ENCODE measurements around the gene ADGRL3.
"Not testable (repeated sequence)": the region's sequence is repeated elsewhere in the genome, so short reads cannot be mapped to it uniquely, and the experiment has no call there.

The ADGRL3 gene

DNA sequence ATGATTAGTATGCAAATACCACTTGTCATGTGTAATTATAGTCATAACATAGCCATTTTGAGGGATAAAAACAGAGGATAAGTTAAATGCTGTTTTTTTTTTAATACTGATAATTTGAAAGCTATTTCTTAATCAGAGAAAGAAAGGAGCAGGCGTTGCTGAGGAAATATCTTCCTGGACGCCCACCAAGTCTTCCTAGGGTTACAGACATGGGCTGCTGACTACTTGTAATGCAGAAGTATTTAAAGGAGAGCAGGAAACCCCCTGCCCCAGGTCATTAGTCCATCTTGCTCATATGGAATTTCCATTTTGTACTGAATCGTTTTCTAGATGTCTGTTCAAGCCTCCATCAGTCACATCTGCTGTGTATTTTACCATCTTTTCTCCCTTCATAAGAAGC is 176.2 kb downstream of the ADGRL3 start:
- Histone ChIP-seq H3K9ac (ENCODE audit: low read length) (no peak overlapping the region), H3K4me3 (ENCODE audit: low read length) (no peak overlapping the region), H3K9me3 (ENCODE audit: control insufficient read depth, low read length) (no peaks in the 10 kb centered on the region), H3K4me1 (ENCODE audit: control insufficient read depth, insufficient read depth, low read length) (no peaks in the 10 kb centered on the region), H3K27me3 (ENCODE audit: control insufficient read depth, insufficient read depth, low read length) (no peaks in the 10 kb centered on the region), H3K36me3 (ENCODE audit: control insufficient read depth, insufficient read depth, low read length) (no peaks in the 10 kb centered on the region)

DNA sequence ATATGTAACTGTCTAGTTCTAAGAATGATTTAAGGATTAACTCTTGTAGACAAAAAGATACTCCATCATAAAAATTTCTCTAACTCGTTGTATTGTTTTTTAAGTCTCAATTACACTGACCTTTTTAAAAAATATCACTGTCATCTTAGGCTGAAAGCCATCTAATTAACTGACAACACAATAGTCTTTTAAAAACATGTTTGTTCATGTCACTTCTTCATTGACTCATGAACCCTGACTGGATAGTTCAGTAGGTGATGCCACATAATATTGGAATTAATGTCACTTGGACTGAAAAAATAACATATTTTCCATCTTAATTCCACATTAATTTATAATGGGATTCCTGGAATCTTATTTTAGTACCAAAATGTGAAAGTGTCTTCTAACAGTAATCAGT is 179.3 kb downstream of the ADGRL3 start:
- Histone ChIP-seq H3K27me3 (ENCODE audit: control insufficient read depth, insufficient read depth, low read length) (no peaks in the 10 kb centered on the region), H3K9me3 (ENCODE audit: control insufficient read depth, low read length) (no peaks in the 10 kb centered on the region), H3K4me3 (ENCODE audit: low read length) (no peak overlapping the region), H3K36me3 (ENCODE audit: control insufficient read depth, insufficient read depth, low read length) (no peaks in the 10 kb centered on the region), H3K4me1 (ENCODE audit: control insufficient read depth, insufficient read depth, low read length) (no peaks in the 10 kb centered on the region), H3K9ac (ENCODE audit: low read length) (no peak overlapping the region)

DNA sequence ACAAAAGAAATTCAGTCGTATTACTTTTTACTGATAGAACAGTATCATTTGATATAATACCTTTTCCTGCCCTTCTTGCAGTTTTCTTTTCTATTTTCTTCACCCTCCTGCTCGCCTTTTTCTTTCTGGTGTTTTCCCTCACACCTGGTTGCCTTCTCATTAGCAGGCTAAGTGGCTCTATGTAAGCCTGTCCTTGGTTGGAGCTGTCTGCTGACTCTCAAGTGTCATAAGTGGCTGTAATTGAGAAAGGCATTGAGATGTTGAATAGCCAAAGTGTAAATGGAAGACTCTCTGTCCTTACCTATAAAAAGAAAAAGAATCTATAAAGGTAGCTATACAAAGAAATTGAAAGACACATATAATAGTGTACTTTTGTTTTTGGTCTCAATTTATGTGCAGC is 180.7 kb downstream of the ADGRL3 start:
- Histone ChIP-seq H3K4me3 (ENCODE audit: low read length) (no peak overlapping the region), H3K36me3 (ENCODE audit: control insufficient read depth, insufficient read depth, low read length) (no peaks in the 10 kb centered on the region), H3K9ac (ENCODE audit: low read length) (no peak overlapping the region), H3K27me3 (ENCODE audit: control insufficient read depth, insufficient read depth, low read length) (no peaks in the 10 kb centered on the region), H3K4me1 (ENCODE audit: control insufficient read depth, insufficient read depth, low read length) (no peaks in the 10 kb centered on the region), H3K9me3 (ENCODE audit: control insufficient read depth, low read length) (no peaks in the 10 kb centered on the region)

DNA sequence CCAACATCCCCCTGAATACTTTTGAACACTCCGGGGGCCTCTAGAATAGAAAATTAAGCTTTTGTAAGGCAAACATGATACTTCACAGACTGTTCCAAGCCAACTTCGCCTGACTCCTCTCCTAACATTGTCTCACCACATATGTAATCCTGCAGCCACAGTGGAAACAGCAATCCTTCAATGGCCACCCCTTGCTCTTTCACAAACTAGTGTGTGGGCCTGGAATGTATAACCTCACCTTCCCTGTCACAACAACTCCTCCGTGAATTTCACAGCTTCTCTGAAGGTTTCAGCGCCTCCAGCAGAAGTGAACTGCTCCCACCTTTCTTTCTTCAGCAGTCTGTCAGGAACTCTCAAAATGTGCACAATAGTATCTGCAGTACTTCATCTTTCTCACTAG is 185.1 kb downstream of the ADGRL3 start:
- no peaks in the 10 kb centered on the region for H3K9me3 ChIP-seq (ENCODE audit: control insufficient read depth, low read length)
- H3K4me3 ChIP-seq (ENCODE audit: low read length), result no peak overlapping the region
- H3K27me3 ChIP-seq (ENCODE audit: control insufficient read depth, insufficient read depth, low read length), result no peaks in the 10 kb centered on the region
- no peak overlapping the region for H3K9ac ChIP-seq (ENCODE audit: low read length)
- H3K4me1 ChIP-seq (ENCODE audit: control insufficient read depth, insufficient read depth, low read length), result no peaks in the 10 kb centered on the region
- no peaks in the 10 kb centered on the region for H3K36me3 ChIP-seq (ENCODE audit: control insufficient read depth, insufficient read depth, low read length)

DNA sequence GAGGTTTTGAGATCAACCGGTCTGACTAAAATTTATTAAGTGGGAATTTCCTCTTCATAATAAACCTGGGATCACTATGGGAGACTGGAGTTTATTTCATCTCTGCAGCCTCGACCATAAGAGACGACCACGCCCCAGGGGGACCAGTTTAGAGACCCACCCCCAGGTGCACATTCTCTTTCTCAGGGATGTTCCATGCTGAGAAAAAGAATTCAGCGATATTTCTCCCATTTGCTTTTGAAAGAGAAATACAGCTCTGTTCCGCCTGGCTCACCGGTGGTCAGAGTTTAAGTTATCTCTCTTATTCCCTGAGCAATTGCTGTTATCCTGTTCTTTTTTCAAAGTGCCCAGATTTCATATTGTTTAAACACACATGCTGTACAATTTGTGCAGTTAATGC is 187.2 kb downstream of the ADGRL3 start:
- not testable (repeated sequence) for H3K4me1 ChIP-seq (ENCODE audit: control insufficient read depth, insufficient read depth, low read length); H3K9me3 ChIP-seq (ENCODE audit: control insufficient read depth, low read length); H3K4me3 ChIP-seq (ENCODE audit: low read length); H3K36me3 ChIP-seq (ENCODE audit: control insufficient read depth, insufficient read depth, low read length); H3K27me3 ChIP-seq (ENCODE audit: control insufficient read depth, insufficient read depth, low read length); H3K9ac ChIP-seq (ENCODE audit: low read length)

DNA sequence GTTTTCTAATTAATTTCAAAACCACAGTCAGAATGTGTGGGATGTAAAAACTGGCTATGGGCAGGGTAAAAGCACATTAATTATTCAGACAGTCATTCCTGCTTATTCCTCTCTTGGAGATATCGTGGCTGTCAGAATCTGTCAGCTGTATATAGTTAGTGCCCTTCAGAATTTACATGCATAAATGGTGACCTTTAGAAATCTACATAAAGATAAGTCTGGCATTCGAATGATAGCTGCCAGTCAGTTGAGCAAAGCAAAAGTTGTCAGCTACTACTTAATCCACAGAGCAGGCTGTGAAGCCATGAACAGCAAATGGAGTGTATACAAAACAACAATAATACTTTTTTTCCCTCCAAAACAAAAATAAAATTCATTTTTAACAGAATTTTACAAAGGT is 189.5 kb downstream of the ADGRL3 start:
- no peaks in the 10 kb centered on the region for H3K9me3 ChIP-seq (ENCODE audit: control insufficient read depth, low read length)
- H3K27me3 ChIP-seq (ENCODE audit: control insufficient read depth, insufficient read depth, low read length), result no peaks in the 10 kb centered on the region
- no peaks in the 10 kb centered on the region for H3K36me3 ChIP-seq (ENCODE audit: control insufficient read depth, insufficient read depth, low read length)
- H3K4me3 ChIP-seq (ENCODE audit: low read length), result no peak overlapping the region
- H3K4me1 ChIP-seq (ENCODE audit: control insufficient read depth, insufficient read depth, low read length), result no peaks in the 10 kb centered on the region
- H3K9ac ChIP-seq (ENCODE audit: low read length), result no peak overlapping the region

DNA sequence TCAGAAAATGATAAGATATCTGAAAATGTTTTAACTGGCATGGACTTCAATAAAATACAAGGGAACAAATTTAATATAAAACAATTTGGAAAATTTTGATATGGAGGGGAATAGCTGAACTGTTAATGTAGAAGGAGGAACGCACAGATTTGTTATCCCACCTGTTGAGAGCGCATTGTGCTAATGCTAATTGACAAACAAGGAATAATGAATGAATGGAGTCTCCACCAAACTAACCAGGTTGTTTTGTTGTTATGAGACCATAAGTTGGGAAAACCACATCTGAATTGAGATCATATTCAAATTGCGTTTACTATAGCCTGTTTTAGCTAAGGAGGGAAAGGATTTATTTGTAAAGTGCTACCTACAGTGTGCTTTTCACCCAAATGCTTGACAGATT is 195.6 kb downstream of the ADGRL3 start:
- H3K9me3 ChIP-seq (ENCODE audit: control insufficient read depth, low read length), result no peaks in the 10 kb centered on the region
- H3K36me3 ChIP-seq (ENCODE audit: control insufficient read depth, insufficient read depth, low read length), result no peaks in the 10 kb centered on the region
- H3K27me3 ChIP-seq (ENCODE audit: control insufficient read depth, insufficient read depth, low read length), result no peaks in the 10 kb centered on the region
- no peak overlapping the region for H3K4me3 ChIP-seq (ENCODE audit: low read length)
- H3K4me1 ChIP-seq (ENCODE audit: control insufficient read depth, insufficient read depth, low read length), result no peaks in the 10 kb centered on the region
- H3K9ac ChIP-seq (ENCODE audit: low read length), result no peak overlapping the region

DNA sequence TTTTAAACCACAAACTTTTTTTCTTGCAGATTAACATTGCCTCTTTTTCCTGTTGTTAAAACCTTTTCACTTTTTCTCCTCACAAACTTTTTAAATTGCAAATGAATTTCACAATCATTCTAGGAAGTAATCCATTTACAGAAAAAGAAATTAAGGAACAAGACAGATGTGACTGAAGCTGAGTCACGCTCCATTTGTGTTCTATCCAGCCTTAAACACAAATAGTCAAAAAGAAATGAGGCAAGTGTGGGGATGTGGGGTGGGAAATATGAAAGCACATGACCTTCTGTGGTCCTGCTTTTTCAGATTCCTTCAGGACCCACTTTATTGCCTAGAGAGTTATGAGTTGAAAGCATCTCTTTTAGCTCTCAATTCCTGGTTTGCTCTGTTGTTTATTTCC is 197.0 kb downstream of the ADGRL3 start:
- Histone ChIP-seq H3K9me3 (ENCODE audit: control insufficient read depth, low read length) (no peaks in the 10 kb centered on the region), H3K36me3 (ENCODE audit: control insufficient read depth, insufficient read depth, low read length) (no peaks in the 10 kb centered on the region), H3K4me1 (ENCODE audit: control insufficient read depth, insufficient read depth, low read length) (no peaks in the 10 kb centered on the region), H3K27me3 (ENCODE audit: control insufficient read depth, insufficient read depth, low read length) (no peaks in the 10 kb centered on the region), H3K4me3 (ENCODE audit: low read length) (no peak overlapping the region), H3K9ac (ENCODE audit: low read length) (no peak overlapping the region)

DNA sequence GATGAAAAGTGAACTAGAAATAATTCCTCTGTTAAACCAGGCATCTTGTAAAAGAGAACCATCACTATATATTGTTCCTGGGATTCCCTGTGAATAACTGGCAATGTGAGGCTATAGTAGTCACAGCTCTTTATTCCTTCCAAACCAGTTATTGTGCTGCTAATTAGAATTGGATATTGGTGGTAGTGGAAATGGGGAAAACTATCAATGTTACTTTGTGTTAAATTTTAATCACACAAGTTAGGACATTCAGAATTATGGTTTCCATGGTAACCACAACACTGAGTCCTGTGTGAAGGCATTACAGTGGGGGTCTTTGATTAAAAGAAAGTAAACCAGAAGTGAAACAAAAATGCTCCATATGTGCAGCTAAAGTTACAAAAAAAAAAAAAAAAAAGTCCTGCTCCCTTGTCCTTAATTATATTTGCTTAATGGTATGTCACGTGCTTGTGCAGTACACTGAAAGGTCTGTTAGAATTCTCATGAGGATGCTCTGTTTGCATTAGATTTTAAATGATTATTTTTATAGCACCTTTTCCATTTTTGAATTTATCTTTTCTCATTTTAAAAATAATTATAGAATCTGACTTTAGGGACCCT is 200.4 kb downstream of the ADGRL3 start:
- Histone ChIP-seq H3K36me3 (ENCODE audit: control insufficient read depth, insufficient read depth, low read length) (no peaks in the 10 kb centered on the region), H3K4me3 (ENCODE audit: low read length) (no peak overlapping the region), H3K27me3 (ENCODE audit: control insufficient read depth, insufficient read depth, low read length) (no peaks in the 10 kb centered on the region), H3K9me3 (ENCODE audit: control insufficient read depth, low read length) (no peaks in the 10 kb centered on the region), H3K4me1 (ENCODE audit: control insufficient read depth, insufficient read depth, low read length) (no peaks in the 10 kb centered on the region), H3K9ac (ENCODE audit: low read length) (no peak overlapping the region)

DNA sequence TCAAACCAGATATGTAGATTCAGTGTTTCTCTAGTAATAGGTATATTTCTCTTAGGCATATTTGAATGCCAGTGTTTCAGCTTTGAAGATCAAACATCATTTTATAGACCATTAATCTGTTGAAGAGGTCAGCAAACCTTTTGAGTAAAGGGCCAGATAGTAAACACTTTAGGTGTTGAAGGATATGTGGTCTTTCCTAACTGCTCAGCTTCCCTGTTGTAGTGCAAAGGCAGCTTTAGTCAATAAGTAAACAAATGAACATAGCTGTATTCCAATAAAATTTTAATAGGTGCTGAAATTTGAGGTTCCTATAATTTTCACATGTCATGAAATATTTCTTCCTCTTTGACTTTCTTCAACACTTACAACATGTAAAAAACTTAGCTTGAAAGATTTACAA is 201.6 kb downstream of the ADGRL3 start:
- no peak overlapping the region for H3K4me3 ChIP-seq (ENCODE audit: low read length)
- H3K9ac ChIP-seq (ENCODE audit: low read length), result no peak overlapping the region
- H3K9me3 ChIP-seq (ENCODE audit: control insufficient read depth, low read length), result no peaks in the 10 kb centered on the region

DNA sequence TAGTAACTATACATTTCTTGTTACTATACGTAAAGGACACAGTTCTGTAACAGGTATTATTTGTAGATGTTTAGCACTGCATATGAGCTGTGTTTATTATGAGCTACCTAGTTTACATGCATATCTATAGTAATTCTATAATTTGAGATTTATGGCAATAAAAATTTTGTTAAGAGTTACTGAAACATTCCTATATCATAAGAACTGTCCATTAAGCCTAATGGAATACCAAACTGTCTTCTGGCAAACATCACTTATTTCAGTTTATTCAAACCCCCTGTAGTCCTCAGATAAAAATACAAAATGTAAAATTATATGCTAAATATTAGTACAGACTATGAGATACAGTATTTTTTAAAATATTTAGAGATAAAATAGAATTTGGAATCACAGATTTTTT is 205.2 kb downstream of the ADGRL3 start:
- Histone ChIP-seq H3K9me3 (ENCODE audit: control insufficient read depth, low read length) (no peaks in the 10 kb centered on the region), H3K27me3 (ENCODE audit: control insufficient read depth, insufficient read depth, low read length) (no peaks in the 10 kb centered on the region), H3K36me3 (ENCODE audit: control insufficient read depth, insufficient read depth, low read length) (no peaks in the 10 kb centered on the region), H3K4me1 (ENCODE audit: control insufficient read depth, insufficient read depth, low read length) (no peaks in the 10 kb centered on the region), H3K9ac (ENCODE audit: low read length) (no peak overlapping the region), H3K4me3 (ENCODE audit: low read length) (no peak overlapping the region)

More for the DNA sequence above, 201.6 kb downstream of the ADGRL3 start:
- Histone ChIP-seq H3K4me1 (ENCODE audit: control insufficient read depth, insufficient read depth, low read length) (no peaks in the 10 kb centered on the region), H3K36me3 (ENCODE audit: control insufficient read depth, insufficient read depth, low read length) (no peaks in the 10 kb centered on the region), H3K27me3 (ENCODE audit: control insufficient read depth, insufficient read depth, low read length) (no peaks in the 10 kb centered on the region)

DNA sequence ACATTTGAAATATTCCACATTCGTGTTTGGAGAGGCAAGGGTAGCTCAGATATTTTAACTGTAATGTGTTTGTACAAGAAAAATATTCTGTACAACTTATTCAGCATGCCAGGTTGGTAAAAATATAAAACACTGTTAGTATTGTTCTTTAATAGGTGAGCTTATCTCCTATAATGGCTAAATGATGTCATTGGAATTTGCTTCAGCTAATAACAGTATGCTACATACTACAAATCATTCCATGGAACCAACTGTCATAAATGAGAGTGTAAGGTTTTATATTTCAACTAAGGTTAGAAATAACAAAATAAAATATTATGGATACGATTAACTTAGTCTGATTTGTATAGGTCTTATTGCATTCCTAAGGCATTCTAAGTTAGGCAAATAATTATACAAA is 206.6 kb downstream of the ADGRL3 start:
- Histone ChIP-seq H3K36me3 (ENCODE audit: control insufficient read depth, insufficient read depth, low read length) (no peaks in the 10 kb centered on the region), H3K4me1 (ENCODE audit: control insufficient read depth, insufficient read depth, low read length) (no peaks in the 10 kb centered on the region), H3K9me3 (ENCODE audit: control insufficient read depth, low read length) (no peaks in the 10 kb centered on the region), H3K4me3 (ENCODE audit: low read length) (no peak overlapping the region), H3K9ac (ENCODE audit: low read length) (no peak overlapping the region), H3K27me3 (ENCODE audit: control insufficient read depth, insufficient read depth, low read length) (no peaks in the 10 kb centered on the region)

Data from mucosa of stomach (tissue), 1 donor.